H1 (cell line): Measurements from ENCODE around the gene SLC6A12. TPM values are rescaled to one million over a fixed set of nuclear protein-coding genes. Genes with fewer than 3 reads are reported as not detected.

Experiments
- CTCF ChIA-PET: fragments of 300-600 bp; sonication (Branson Sonifier 250); formaldehyde crosslinking; loops from one replicate; lab custom pipeline; 2021; ENCODE audit not compliant: partially characterized antibody; lab: Charles Lee
- POLR2A ChIA-PET: fragments of 300-600 bp; sonication (Branson Sonifier 250); formaldehyde crosslinking; loops from one replicate; lab custom pipeline; 2021; ENCODE audit warnings: inconsistent platforms; ENCODE audit not compliant: partially characterized antibody; lab: Charles Lee
- DNase-seq, 2 experiments: peaks; one replicate each; pipeline versions ENCODE4 v3.0.0 to v3.0.0-alpha.2; 2010 to 2022; ENCODE audit warnings: low spot score in 2 of 2, low read depth in 1 of 2, mixed read lengths in 1 of 2
- FAIRE-seq: peaks from 2 replicates; lab custom pipeline; 2011; peaks lifted over from hg19 to GRCh38; lab: Jason Lieb, UNC
- H2AFZ ChIP-seq: 2 replicates; pipeline ENCODE4 v1.8.1; 2012; ENCODE audit warnings: low read length, inconsistent platforms
- H2AK5ac ChIP-seq: 2 replicates; pipeline ENCODE4 v1.6.1; 2013; ENCODE audit warnings: low read depth, low read length
- H2BK120ac ChIP-seq: replicated peaks from 2 replicates; pipeline ENCODE3; 2013; ENCODE audit warnings: low read depth, low read length, inconsistent platforms
- H2BK12ac ChIP-seq: 2 replicates; pipeline ENCODE4 v1.6.1; 2013; ENCODE audit warnings: low read depth, low read length
- H2BK15ac ChIP-seq: 2 replicates; pipeline ENCODE4 v1.6.1; 2013; ENCODE audit warnings: low read length
- H2BK20ac ChIP-seq: 2 replicates; pipeline ENCODE4 v1.6.1; 2013; ENCODE audit warnings: low read length
- H2BK5ac ChIP-seq: 2 replicates; pipeline ENCODE4 v1.6.1; 2013; ENCODE audit warnings: low read depth, low read length
- H3K14ac ChIP-seq: 2 replicates; pipeline ENCODE4 v1.6.1; 2013; ENCODE audit warnings: inconsistent platforms; ENCODE audit not compliant: insufficient read length
- H3K18ac ChIP-seq: 2 replicates; pipeline ENCODE4 v1.6.1; 2013; ENCODE audit warnings: low read length; ENCODE audit errors: extremely low read depth
- H3K23ac ChIP-seq: 2 replicates; pipeline ENCODE4 v1.6.1; 2013; ENCODE audit warnings: inconsistent platforms; ENCODE audit not compliant: insufficient read length
- H3K23me2 ChIP-seq: 2 replicates; pipeline ENCODE4 v1.6.1; 2013; ENCODE audit warnings: low read depth, low read length
- H3K27ac ChIP-seq: 2 replicates; pipeline ENCODE4 v1.6.1; 2011; ENCODE audit warnings: low read depth, low read length, inconsistent platforms
- H3K27me3 ChIP-seq, 4 experiments: replicated peaks in 1 of 4; 1 replicate in 1 of 4; 2 replicates in 3 of 4; pipeline versions ENCODE4 v1.6.1 to v1.8.1; 2011 to 2013; ENCODE audit warnings: low read length in 3 of 4, mild to moderate bottlenecking in 3 of 4, inconsistent platforms in 2 of 4, mixed read lengths in 2 of 4, moderate library complexity in 1 of 4; ENCODE audit not compliant: control insufficient read depth in 3 of 4, insufficient read depth in 3 of 4; ENCODE audit errors: extremely low read depth in 1 of 4
- H3K36me3 ChIP-seq, 4 experiments: 2 replicates each; pipeline versions ENCODE4 v1.6.1 to v1.8.1; 2011 to 2013; ENCODE audit warnings: mild to moderate bottlenecking in 4 of 4, low read length in 3 of 4, moderate library complexity in 2 of 4, control low read depth in 1 of 4, inconsistent platforms in 1 of 4; ENCODE audit not compliant: insufficient read depth in 4 of 4, control insufficient read depth in 2 of 4
- H3K4ac ChIP-seq: replicated peaks from 2 replicates; pipeline ENCODE3; 2013; ENCODE audit warnings: low read length, low read depth, mixed read lengths, inconsistent platforms; ENCODE audit not compliant: insufficient read length
- H3K4me1 ChIP-seq, 4 experiments: replicated peaks in 1 of 4; 1 replicate in 1 of 4; 2 replicates in 3 of 4; pipeline versions ENCODE4 v1.6.1 to v1.8.1; 2011 to 2013; ENCODE audit warnings: low read length in 3 of 4, inconsistent platforms in 2 of 4, mixed read lengths in 1 of 4; ENCODE audit not compliant: insufficient read depth in 4 of 4, control insufficient read depth in 3 of 4
- H3K4me2 ChIP-seq, 2 experiments: 2 replicates each; pipeline versions ENCODE4 v1.6.1 to v1.8.1; 2011 to 2013; ENCODE audit warnings: low read depth in 2 of 2, low read length in 2 of 2, control low read depth in 1 of 2, inconsistent platforms in 1 of 2, mild to moderate bottlenecking in 1 of 2; ENCODE audit not compliant: insufficient read depth in 1 of 2
- H3K4me3 ChIP-seq, 4 experiments: fragments of 200-600, 300-600 bp in 1 of 4; sonication (generic), shearing (Covaris generic), sonication (Bioruptor Twin) in 1 of 4; 2 replicates each; pipeline versions ENCODE4 v1.5.1 to v1.8.1; 2011 to 2016; ENCODE audit warnings: low read length in 4 of 4, low read depth in 3 of 4, control low read depth in 2 of 4, inconsistent platforms in 2 of 4, mild to moderate bottlenecking in 2 of 4, mixed read lengths in 1 of 4, moderate library complexity in 1 of 4; ENCODE audit not compliant: insufficient read depth in 2 of 4; ENCODE audit errors: extremely low read depth in 1 of 4
- H3K56ac ChIP-seq: replicated peaks from 2 replicates; pipeline ENCODE3; 2013; ENCODE audit warnings: low read depth, mild to moderate bottlenecking, mixed read lengths, low read length, inconsistent platforms; ENCODE audit not compliant: insufficient read length
- H3K79me1 ChIP-seq: 2 replicates; pipeline ENCODE4 v1.6.1; 2013; ENCODE audit warnings: low read depth, low read length, control low read depth
- H3K79me2 ChIP-seq, 2 experiments: 2 replicates each; pipeline versions ENCODE4 v1.6.1 to v1.8.1; 2012 to 2013; ENCODE audit warnings: low read length in 2 of 2, mild to moderate bottlenecking in 2 of 2, inconsistent platforms in 1 of 2; ENCODE audit not compliant: insufficient read depth in 2 of 2, control insufficient read depth in 1 of 2
- H3K9ac ChIP-seq, 4 experiments: replicated peaks in 1 of 4; 1 replicate in 1 of 4; 2 replicates in 3 of 4; pipeline versions ENCODE4 v1.6.1 to v1.8.1; 2011 to 2013; ENCODE audit warnings: low read depth in 3 of 4, low read length in 3 of 4, control low read depth in 2 of 4, mild to moderate bottlenecking in 2 of 4, moderate library complexity in 2 of 4, inconsistent platforms in 1 of 4; ENCODE audit errors: extremely low read depth in 1 of 4
- H3K9me3 ChIP-seq, 2 experiments: 2 replicates each; pipeline versions ENCODE4 v1.6.1 to v1.8.1; 2012 to 2013; ENCODE audit warnings: mild to moderate bottlenecking in 2 of 2, moderate library complexity in 2 of 2, control low read depth in 1 of 2, inconsistent platforms in 1 of 2, low read depth in 1 of 2, low read length in 1 of 2, mixed read lengths in 1 of 2; ENCODE audit not compliant: insufficient read depth in 2 of 2
- H4K20me1 ChIP-seq, 2 experiments: replicated peaks in 1 of 2; 2 replicates each; pipeline versions ENCODE3 to v1.8.1; 2011 to 2013; ENCODE audit warnings: inconsistent platforms in 2 of 2, low read length in 2 of 2, mild to moderate bottlenecking in 1 of 2; ENCODE audit not compliant: insufficient read depth in 2 of 2, control insufficient read depth in 1 of 2
- H4K5ac ChIP-seq: 2 replicates; pipeline ENCODE4 v1.6.1; 2013; ENCODE audit warnings: low read length, low read depth, mixed read lengths, inconsistent platforms; ENCODE audit not compliant: insufficient read length
- H4K8ac ChIP-seq: 2 replicates; pipeline ENCODE4 v1.8.0; 2013; ENCODE audit warnings: mild to moderate bottlenecking, moderate library complexity, low read length, inconsistent platforms; ENCODE audit not compliant: insufficient read depth; ENCODE audit errors: extremely low read depth
- H4K91ac ChIP-seq: replicated peaks from 2 replicates; pipeline ENCODE3; 2013; ENCODE audit warnings: low read length, mixed read lengths, inconsistent platforms; ENCODE audit not compliant: insufficient read length
- CHD1 ChIP-seq: IDR thresholded peaks from 2 replicates; pipeline ENCODE4 v1.6.1; 2012; ENCODE audit warnings: low read depth, low read length, improper control_type of control experiment
- FOSL1 ChIP-seq: IDR thresholded peaks from 2 replicates; pipeline ENCODE4 v1.6.1; 2011; ENCODE audit warnings: mild to moderate bottlenecking, low read depth, low read length, moderate library complexity; ENCODE audit not compliant: insufficient read depth
- RNF2 ChIP-seq: fragments of 200-900, 300-1000 bp; sonication (generic); IDR thresholded peaks from 2 replicates; pipeline ENCODE4 v1.7.1; 2016; ENCODE audit warnings: borderline replicate concordance, low read depth, mild to moderate bottlenecking, antibody characterized with exemption, low read length; ENCODE audit not compliant: poor library complexity, severe bottlenecking; ENCODE audit errors: missing control alignments
- SAP30 ChIP-seq: fragments of 300-600 bp; sonication (generic); IDR thresholded peaks from 2 replicates; pipeline ENCODE4 v1.7.1; 2012; ENCODE audit warnings: low read length, moderate library complexity, mild to moderate bottlenecking, inconsistent platforms; ENCODE audit not compliant: insufficient read depth, insufficient replicate concordance
- WGBS, 2 experiments: shearing (Covaris generic) in 1 of 2; methylation state at CpG; one replicate each; pipeline versions ENCODE4 v1.1.6 to v1.1.7; 2013 to 2015; ENCODE audit warnings: low lambda C conversion rate in 2 of 2, mixed read lengths in 2 of 2, inconsistent platforms in 1 of 2, low coverage in 1 of 2, missing lambda C conversion rate in 1 of 2; ENCODE audit not compliant: insufficient replicate concordance in 2 of 2, insufficient coverage in 1 of 2, insufficient read length in 1 of 2; ENCODE audit errors: extremely low coverage in 1 of 2, missing lambda C conversion rate in 1 of 2; 5-methylcytosine and 5-hydroxymethylcytosine counted together
- polyA plus RNA-seq, 7 experiments: library from polyadenylated mRNA; depleted of rRNA in 3 of 7; stranded (reverse) in 5 of 7; unstranded in 2 of 7; fragments of >200 nt in 5 of 7; fragments of 200-250 nt in 2 of 7; gene quantifications; 1 replicate in 5 of 7; 2 replicates in 1 of 7; 4 replicates in 1 of 7; pipeline versions ENCODE4 v1.2.1 to v1.2.3, GENCODE V29; 2011 to 2013; ENCODE audit warnings: missing spikeins in 2 of 7, mixed read lengths in 2 of 7
- total RNA-seq: library from RNA; stranded (reverse); fragmentation: NEBNext Ultra II Directional; extraction: Animal tissue kit (Norgen Biotek cat#: 25700); gene quantifications from 2 replicates; pipeline ENCODE4 v1.2.1, GENCODE V29; 2021
- TF ChIP-seq, protein P1 (sequence below): IDR thresholded peaks from 2 replicates; pipeline ENCODE4 v1.6.1; 2012; ENCODE audit warnings: inconsistent platforms

SLC6A12 gene
- total and polyA plus RNA-seq, 2 of the 8 experiments (the other 6 are each of a cell fraction or from before 2014, with no cell fraction given), result 0.70 to 1.1 TPM

DNA sequence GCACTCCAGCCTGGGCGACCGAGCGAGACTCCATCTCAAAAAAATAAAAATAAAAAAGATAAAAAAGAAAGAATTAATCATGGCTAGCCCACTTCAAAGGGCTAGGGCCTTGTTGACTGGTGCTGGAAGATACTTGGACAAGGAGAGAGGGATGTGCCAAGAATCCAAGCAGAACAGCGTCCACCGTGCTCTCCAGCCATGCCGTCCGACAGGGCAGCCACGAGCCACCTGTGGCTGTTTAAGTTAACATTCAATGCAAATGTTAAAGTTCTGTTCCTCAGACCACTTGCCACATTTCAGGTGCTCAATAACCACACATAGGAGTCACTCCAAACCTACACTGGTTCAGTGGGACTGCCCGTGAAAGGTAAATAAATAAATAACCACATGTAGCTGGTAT lies 27.3 kb upstream of the SLC6A12 start:
- CTCF ChIA-PET, result no interaction called here
- Histone ChIP-seq H3K9ac (no peak overlapping the region), H3K4me2 (no peak overlapping the region), H3K18ac (no peak overlapping the region), H3K27ac (no peak overlapping the region), H2AFZ (no peak overlapping the region), H2BK12ac (no peak overlapping the region), H3K56ac (no peak overlapping the region), H3K23ac (no peak overlapping the region), H2BK120ac (no peak overlapping the region), H3K79me2 (no peaks in the 10 kb centered on the region), H2BK15ac (no peak overlapping the region), H3K27me3 (no peaks in the 10 kb centered on the region), H2AK5ac (no peak overlapping the region), H3K4ac (no peak overlapping the region), H4K8ac (no peak overlapping the region), H2BK5ac (no peak overlapping the region), H3K9me3 (peaks cover 5 to 9% of the 10 kb centered on the region in 2 experiments; a peak in 2 of 4 replicates), H4K5ac (no peak overlapping the region), H3K4me3 (no peak overlapping the region), H3K36me3 (no peaks in the 10 kb centered on the region), H3K14ac (no peak overlapping the region), H4K91ac (no peak overlapping the region), H3K4me1 (no peaks in the 10 kb centered on the region), H4K20me1 (no peaks in the 10 kb centered on the region), H2BK20ac (no peak overlapping the region), H3K79me1 (no peaks in the 10 kb centered on the region), H3K23me2 (no peaks in the 10 kb centered on the region)
- no peak for FAIRE-seq
- POLR2A ChIA-PET, result no interaction called here
- DNase-seq, result no peak
- 90% methylated on average over 9 of the region's 9 CpGs; no CpG with 5 or more reads in 1 of the 2 experiments for WGBS, 2 experiments
- TF ChIP-seq, protein P1, sequence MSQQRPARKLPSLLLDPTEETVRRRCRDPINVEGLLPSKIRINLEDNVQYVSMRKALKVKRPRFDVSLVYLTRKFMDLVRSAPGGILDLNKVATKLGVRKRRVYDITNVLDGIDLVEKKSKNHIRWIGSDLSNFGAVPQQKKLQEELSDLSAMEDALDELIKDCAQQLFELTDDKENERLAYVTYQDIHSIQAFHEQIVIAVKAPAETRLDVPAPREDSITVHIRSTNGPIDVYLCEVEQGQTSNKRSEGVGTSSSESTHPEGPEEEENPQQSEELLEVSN, result no peak
- no peak for TF ChIP-seq SAP30
- no peak for TF ChIP-seq RNF2
- no peak for TF ChIP-seq FOSL1
- no peak for TF ChIP-seq CHD1
